Neural cell (in vitro differentiated cells): ENCODE results near the gene RAD51AP2. TPM values are rescaled to one million over a fixed set of nuclear protein-coding genes. Genes with fewer than 3 reads are reported as not detected.

ENCODE experiments used
- H2AFZ ChIP-seq: fragments of 200-600, 300-800 bp; sonication (generic), shearing (Covaris generic); 2 replicates; pipeline ENCODE4 v1.6.0; 2014; ENCODE audit warnings: low read depth, mild to moderate bottlenecking, antibody characterized with exemption, low read length, moderate library complexity
- H3F3A ChIP-seq: fragments of 200-600 bp; shearing (Covaris generic); 2 replicates; pipeline ENCODE4 v1.6.1; 2016; ENCODE audit warnings: mild to moderate bottlenecking, moderate library complexity, mixed read lengths, antibody characterized with exemption, low read length; ENCODE audit not compliant: insufficient read depth, poor library complexity, severe bottlenecking
- H3K27ac ChIP-seq: fragments of 200-600, 300-800 bp; sonication (generic), shearing (Covaris generic); 2 replicates; pipeline ENCODE4 v1.5.1; 2014; ENCODE audit warnings: mild to moderate bottlenecking, low read length, moderate library complexity
- H3K27me3 ChIP-seq: fragments of 300-800, 200-600 bp; sonication (generic), shearing (Covaris generic); 2 replicates; pipeline ENCODE4 v1.6.0; 2014; ENCODE audit warnings: mild to moderate bottlenecking, low read depth, low read length, moderate library complexity; ENCODE audit not compliant: insufficient read depth
- H3K36me3 ChIP-seq: fragments of 300-800, 200-600 bp; sonication (generic), shearing (Covaris generic); 2 replicates; pipeline ENCODE4 v1.5.1; 2014; ENCODE audit warnings: mild to moderate bottlenecking, antibody characterized with exemption, low read length, moderate library complexity; ENCODE audit not compliant: insufficient read depth
- H3K4me2 ChIP-seq: fragments of 300-800, 200-600 bp; sonication (generic), shearing (Covaris generic); 2 replicates; pipeline ENCODE4 v1.6.0; 2014; ENCODE audit warnings: mild to moderate bottlenecking, low read length
- H3K4me3 ChIP-seq: fragments of 300-800, 200-600 bp; sonication (generic), shearing (Covaris generic); 2 replicates; pipeline ENCODE4 v1.5.1; 2014; ENCODE audit warnings: mild to moderate bottlenecking, low read length, moderate library complexity
- H3K79me2 ChIP-seq: fragments of 200-600 bp; shearing (Covaris generic); replicated peaks from 2 replicates; pipeline ENCODE4 v1.6.0; 2014; ENCODE audit warnings: mild to moderate bottlenecking, low read length, moderate library complexity; ENCODE audit not compliant: insufficient read depth
- H3K9ac ChIP-seq: fragments of 300-800, 200-600 bp; sonication (generic), shearing (Covaris generic); 2 replicates; pipeline ENCODE4 v1.6.1; 2016; ENCODE audit warnings: mild to moderate bottlenecking, low read length, mixed read lengths
- H3K9me2 ChIP-seq: fragments of 200-600 bp; shearing (Covaris generic); 2 replicates; pipeline ENCODE4 v1.6.1; 2016; ENCODE audit warnings: mild to moderate bottlenecking, low read length, mixed read lengths; ENCODE audit not compliant: insufficient read depth
- H3K9me3 ChIP-seq: fragments of 200-600, 300-800 bp; sonication (generic), shearing (Covaris generic); 2 replicates; pipeline ENCODE4 v1.6.1; 2016; ENCODE audit warnings: mild to moderate bottlenecking, mixed run types, low read length, moderate library complexity, mixed read lengths
- H4K20me1 ChIP-seq: fragments of 200-600 bp; shearing (Covaris generic); 2 replicates; pipeline ENCODE4 v1.6.1; 2016; ENCODE audit warnings: mild to moderate bottlenecking, mixed run types; ENCODE audit not compliant: insufficient read depth
- EP300 ChIP-seq: fragments of 450-650 bp; conservative IDR thresholded peaks from 2 replicates; pipeline ENCODE4 v1.6.1; 2014; ENCODE audit warnings: antibody characterized with exemption, mild to moderate bottlenecking, moderate library complexity; ENCODE audit not compliant: poor library complexity, severe bottlenecking
- EZH2 ChIP-seq: fragments of 200-600, 300-800 bp; shearing (Covaris generic), sonication (generic); IDR thresholded peaks from 2 replicates; pipeline ENCODE4 v1.6.1; 2014; ENCODE audit warnings: antibody characterized with exemption, low read length, borderline replicate concordance, mild to moderate bottlenecking; ENCODE audit not compliant: insufficient read depth, poor library complexity, severe bottlenecking
- MXI1 ChIP-seq: fragments of 450-650 bp; conservative IDR thresholded peaks from 2 replicates; pipeline ENCODE4 v1.6.1; 2014; ENCODE audit warnings: antibody characterized with exemption, mild to moderate bottlenecking; ENCODE audit not compliant: poor library complexity, severe bottlenecking
- POLR2AphosphoS5 ChIP-seq: IDR thresholded peaks from 2 replicates; pipeline ENCODE4 v1.6.1; 2012
- RAD21 ChIP-seq: fragments of 450-650 bp; conservative IDR thresholded peaks from 2 replicates; pipeline ENCODE4 v1.6.1; 2014; ENCODE audit warnings: antibody characterized with exemption, mild to moderate bottlenecking, moderate library complexity
- SMC3 ChIP-seq: fragments of 450-650 bp; conservative IDR thresholded peaks from 2 replicates; pipeline ENCODE4 v1.6.1; 2014; ENCODE audit warnings: antibody characterized with exemption, mild to moderate bottlenecking, moderate library complexity; ENCODE audit not compliant: poor library complexity
- TAF1 ChIP-seq: IDR thresholded peaks from 2 replicates; pipeline ENCODE4 v1.6.1; 2012; ENCODE audit warnings: low read depth
- polyA plus RNA-seq: library from polyadenylated mRNA; depleted of rRNA; stranded (reverse); fragments of >200 nt; gene quantifications from 2 replicates; pipeline ENCODE4 v1.2.3, GENCODE V29; 2014
- TF ChIP-seq, protein P1 (sequence below): IDR thresholded peaks from 2 replicates; pipeline ENCODE4 v1.6.1; 2012; ENCODE audit warnings: borderline replicate concordance
- TF ChIP-seq, protein P2 (sequence below): fragments of 450-650 bp; IDR thresholded peaks from 2 replicates; pipeline ENCODE4 v1.5.1; 2014; ENCODE audit warnings: antibody characterized with exemption, mild to moderate bottlenecking, moderate library complexity; ENCODE audit not compliant: poor library complexity, severe bottlenecking

The RAD51AP2 gene
- polyA plus RNA-seq, 1 donor from 2014 or later = 0.54 TPM

DNA sequence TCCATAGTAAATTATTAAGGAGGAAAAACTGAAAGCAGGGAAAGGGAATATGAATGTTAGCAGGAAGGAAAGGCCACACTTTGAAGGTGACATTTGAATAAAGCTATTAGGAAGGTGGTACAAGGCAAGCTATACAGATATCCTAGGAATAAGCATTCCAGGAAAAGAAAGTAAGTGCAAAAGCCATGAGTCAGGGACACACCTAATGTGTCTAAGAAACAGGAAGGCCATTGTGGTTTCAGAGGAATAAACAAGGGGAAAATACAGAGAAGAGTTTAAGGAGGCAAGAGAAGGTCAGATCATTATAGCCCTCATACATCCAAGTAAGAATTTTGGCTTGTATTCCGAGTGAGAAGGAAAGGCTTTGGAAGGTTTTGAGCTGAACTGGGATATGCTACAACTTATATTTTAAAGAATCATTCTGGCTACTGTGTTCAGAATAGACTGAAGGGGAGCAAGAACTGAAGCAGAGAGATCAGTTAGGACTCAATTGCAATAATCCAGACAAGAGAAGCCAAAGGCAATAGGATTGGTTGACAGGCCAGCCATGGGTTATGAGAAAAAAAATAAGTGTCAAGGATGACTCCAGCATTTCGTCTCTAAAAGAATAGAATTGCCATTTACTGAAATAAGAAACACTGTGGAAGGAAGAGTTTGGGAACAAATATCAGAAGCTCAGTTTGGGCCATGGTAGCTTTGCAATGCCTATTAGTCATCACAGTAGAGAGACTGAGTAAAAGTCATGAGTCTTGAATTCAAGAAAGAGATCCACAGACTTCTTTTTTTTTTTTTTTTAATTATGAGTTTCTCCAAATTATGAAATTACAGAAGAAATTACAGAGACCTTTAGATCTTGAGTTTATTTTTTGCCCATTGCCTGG lies 11.3 kb downstream of the RAD51AP2 start:
- Histone ChIP-seq H4K20me1 (no peaks in the 10 kb centered on the region), H3K27me3 (no peaks in the 10 kb centered on the region), H3K4me3 (no peak overlapping the region), H3K79me2 (no peaks in the 10 kb centered on the region), H3K9me2 (no peaks in the 10 kb centered on the region), H3K9me3 (no peaks in the 10 kb centered on the region), H3K36me3 (no peaks in the 10 kb centered on the region), H2AFZ (no peak overlapping the region), H3F3A (no peaks in the 10 kb centered on the region), H3K4me2 (no peak overlapping the region), H3K27ac (no peak overlapping the region), H3K9ac (no peak overlapping the region)
- no peak for TF ChIP-seq EZH2
- TF ChIP-seq, protein P1, sequence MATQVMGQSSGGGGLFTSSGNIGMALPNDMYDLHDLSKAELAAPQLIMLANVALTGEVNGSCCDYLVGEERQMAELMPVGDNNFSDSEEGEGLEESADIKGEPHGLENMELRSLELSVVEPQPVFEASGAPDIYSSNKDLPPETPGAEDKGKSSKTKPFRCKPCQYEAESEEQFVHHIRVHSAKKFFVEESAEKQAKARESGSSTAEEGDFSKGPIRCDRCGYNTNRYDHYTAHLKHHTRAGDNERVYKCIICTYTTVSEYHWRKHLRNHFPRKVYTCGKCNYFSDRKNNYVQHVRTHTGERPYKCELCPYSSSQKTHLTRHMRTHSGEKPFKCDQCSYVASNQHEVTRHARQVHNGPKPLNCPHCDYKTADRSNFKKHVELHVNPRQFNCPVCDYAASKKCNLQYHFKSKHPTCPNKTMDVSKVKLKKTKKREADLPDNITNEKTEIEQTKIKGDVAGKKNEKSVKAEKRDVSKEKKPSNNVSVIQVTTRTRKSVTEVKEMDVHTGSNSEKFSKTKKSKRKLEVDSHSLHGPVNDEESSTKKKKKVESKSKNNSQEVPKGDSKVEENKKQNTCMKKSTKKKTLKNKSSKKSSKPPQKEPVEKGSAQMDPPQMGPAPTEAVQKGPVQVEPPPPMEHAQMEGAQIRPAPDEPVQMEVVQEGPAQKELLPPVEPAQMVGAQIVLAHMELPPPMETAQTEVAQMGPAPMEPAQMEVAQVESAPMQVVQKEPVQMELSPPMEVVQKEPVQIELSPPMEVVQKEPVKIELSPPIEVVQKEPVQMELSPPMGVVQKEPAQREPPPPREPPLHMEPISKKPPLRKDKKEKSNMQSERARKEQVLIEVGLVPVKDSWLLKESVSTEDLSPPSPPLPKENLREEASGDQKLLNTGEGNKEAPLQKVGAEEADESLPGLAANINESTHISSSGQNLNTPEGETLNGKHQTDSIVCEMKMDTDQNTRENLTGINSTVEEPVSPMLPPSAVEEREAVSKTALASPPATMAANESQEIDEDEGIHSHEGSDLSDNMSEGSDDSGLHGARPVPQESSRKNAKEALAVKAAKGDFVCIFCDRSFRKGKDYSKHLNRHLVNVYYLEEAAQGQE = no peak

DNA sequence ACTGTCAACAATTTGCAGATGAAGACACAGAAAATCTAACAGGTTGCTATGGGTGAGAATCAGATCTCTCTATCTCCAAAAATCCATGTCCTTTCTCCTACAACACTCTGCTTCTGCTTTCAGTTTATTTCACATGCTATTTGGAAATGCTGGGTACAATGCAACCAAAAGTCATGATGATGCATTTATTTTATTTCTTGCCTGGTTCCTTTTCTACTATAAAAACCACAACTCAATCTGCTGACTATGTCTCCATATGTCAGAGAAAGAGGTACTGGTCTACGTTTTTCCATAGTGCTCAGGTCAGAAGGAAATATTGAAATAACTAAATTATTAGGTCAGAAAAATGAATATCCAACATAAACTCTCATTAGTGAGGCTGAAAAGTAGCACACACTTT lies 20.5 kb downstream of the RAD51AP2 start:
- Histone ChIP-seq H3K9ac (no peak overlapping the region), H3K4me3 (no peak overlapping the region), H3F3A (no peaks in the 10 kb centered on the region), H3K27me3 (no peaks in the 10 kb centered on the region), H3K79me2 (no peaks in the 10 kb centered on the region), H4K20me1 (no peaks in the 10 kb centered on the region), H3K9me2 (no peaks in the 10 kb centered on the region), H3K36me3 (no peaks in the 10 kb centered on the region), H3K4me2 (no peak overlapping the region), H3K9me3 (no peaks in the 10 kb centered on the region), H3K27ac (no peak overlapping the region), H2AFZ (no peak overlapping the region)
- TF ChIP-seq, protein P1 = no peak

DNA sequence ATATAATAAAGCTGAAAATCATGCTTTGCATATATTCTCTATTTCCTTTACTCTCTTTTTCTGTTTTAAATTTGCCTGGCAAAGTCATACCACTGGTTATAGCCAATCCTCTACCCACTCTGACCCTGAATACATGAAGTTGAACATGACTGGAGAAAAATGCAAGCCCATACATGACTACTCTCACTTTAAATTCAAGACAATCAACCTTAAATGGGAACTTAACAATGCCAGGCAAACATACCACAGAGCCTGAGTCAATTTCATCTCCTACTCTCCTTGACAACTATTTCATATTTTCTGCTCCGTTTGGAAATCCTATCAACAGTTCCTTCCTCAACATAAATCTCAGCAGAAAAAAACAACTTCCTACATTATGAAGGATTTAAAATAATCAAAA lies 22.6 kb downstream of the RAD51AP2 start:
- H4K20me1 ChIP-seq = no peaks in the 10 kb centered on the region
- H3K79me2 ChIP-seq = no peaks in the 10 kb centered on the region
- TF ChIP-seq, protein P2, sequence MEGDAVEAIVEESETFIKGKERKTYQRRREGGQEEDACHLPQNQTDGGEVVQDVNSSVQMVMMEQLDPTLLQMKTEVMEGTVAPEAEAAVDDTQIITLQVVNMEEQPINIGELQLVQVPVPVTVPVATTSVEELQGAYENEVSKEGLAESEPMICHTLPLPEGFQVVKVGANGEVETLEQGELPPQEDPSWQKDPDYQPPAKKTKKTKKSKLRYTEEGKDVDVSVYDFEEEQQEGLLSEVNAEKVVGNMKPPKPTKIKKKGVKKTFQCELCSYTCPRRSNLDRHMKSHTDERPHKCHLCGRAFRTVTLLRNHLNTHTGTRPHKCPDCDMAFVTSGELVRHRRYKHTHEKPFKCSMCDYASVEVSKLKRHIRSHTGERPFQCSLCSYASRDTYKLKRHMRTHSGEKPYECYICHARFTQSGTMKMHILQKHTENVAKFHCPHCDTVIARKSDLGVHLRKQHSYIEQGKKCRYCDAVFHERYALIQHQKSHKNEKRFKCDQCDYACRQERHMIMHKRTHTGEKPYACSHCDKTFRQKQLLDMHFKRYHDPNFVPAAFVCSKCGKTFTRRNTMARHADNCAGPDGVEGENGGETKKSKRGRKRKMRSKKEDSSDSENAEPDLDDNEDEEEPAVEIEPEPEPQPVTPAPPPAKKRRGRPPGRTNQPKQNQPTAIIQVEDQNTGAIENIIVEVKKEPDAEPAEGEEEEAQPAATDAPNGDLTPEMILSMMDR = no peak
- TF ChIP-seq TAF1 = no peak
- TF ChIP-seq, protein P1 = no peak
- no peak for TF ChIP-seq EP300
- TF ChIP-seq EZH2 = no peak
- TF ChIP-seq SMC3 = no peak
- TF ChIP-seq POLR2AphosphoS5 = no peak
- TF ChIP-seq MXI1 = no peak
- TF ChIP-seq RAD21 = no peak
- no peak overlapping the region for H3K9ac ChIP-seq
- no peaks in the 10 kb centered on the region for H3K27me3 ChIP-seq
- H2AFZ ChIP-seq = no peak overlapping the region
- H3K36me3 ChIP-seq = no peaks in the 10 kb centered on the region
- no peaks in the 10 kb centered on the region for H3F3A ChIP-seq
- H3K9me3 ChIP-seq = no peaks in the 10 kb centered on the region
- H3K4me3 ChIP-seq = no peak overlapping the region
- H3K9me2 ChIP-seq = no peaks in the 10 kb centered on the region
- H3K27ac ChIP-seq = no peak overlapping the region
- no peak overlapping the region for H3K4me2 ChIP-seq
